GM19463 (cell line): ENCODE results near the gene SCGB1A1.
"Not testable (repeated sequence)": the region's sequence is repeated elsewhere in the genome, so short reads cannot be mapped to it uniquely, and the experiment has no call there.

Source experiments
- ATAC-seq: cut with Tn5 transposase; IDR thresholded peaks from one replicate; pipeline ENCODE4 v1.9.1; 2021; ENCODE audit warnings: mild to moderate bottlenecking, moderate library complexity; ENCODE audit not compliant: unreplicated experiment

SCGB1A1 gene

GRCh38 chr11:62418733-62419132, at the start of gene SCGB1A1:
Gene SCGB1A1, plus strand, starts transcription at chr11:62419033. Its CDS starts 63 bp downstream, at chr11:62419096.
- no peak for ATAC-seq

GRCh38 chr11:62370743-62371440, 47.9 kb upstream of the SCGB1A1 start:
- no peak for ATAC-seq

GRCh38 chr11:62372871-62373270, 46.0 kb upstream of the SCGB1A1 start:
- no peak for ATAC-seq

- no peak for ATAC-seq
Measured at GRCh38 chr11:62373464-62374119, 45.2 kb upstream of the SCGB1A1 start.

- no peak for ATAC-seq
Measured at GRCh38 chr11:62374801-62375200, 44.0 kb upstream of the SCGB1A1 start.

GRCh38 chr11:62378459-62379063, 40.3 kb upstream of the SCGB1A1 start:
- not testable (repeated sequence) for ATAC-seq

GRCh38 chr11:62379586-62379985, 39.2 kb upstream of the SCGB1A1 start:
- ATAC-seq: not testable (repeated sequence)

GRCh38 chr11:62380821-62381245, 38.0 kb upstream of the SCGB1A1 start:
- not testable (repeated sequence) for ATAC-seq

- ATAC-seq: no peak
Measured at GRCh38 chr11:62383822-62384221, 35.0 kb upstream of the SCGB1A1 start.

- ATAC-seq: not testable (repeated sequence)
Measured at GRCh38 chr11:62386083-62386482, 32.8 kb upstream of the SCGB1A1 start.

GRCh38 chr11:62387381-62387780, 31.5 kb upstream of the SCGB1A1 start:
- no peak for ATAC-seq

GRCh38 chr11:62388999-62389398, 29.8 kb upstream of the SCGB1A1 start:
- ATAC-seq: no peak

- no peak for ATAC-seq
Measured at GRCh38 chr11:62390237-62390636, 28.6 kb upstream of the SCGB1A1 start.

GRCh38 chr11:62390722-62391121, 28.1 kb upstream of the SCGB1A1 start:
- ATAC-seq: no peak

- no peak for ATAC-seq
Measured at GRCh38 chr11:62391642-62392425, 27.0 kb upstream of the SCGB1A1 start.

- no peak for ATAC-seq
Measured at GRCh38 chr11:62392506-62392905, 26.3 kb upstream of the SCGB1A1 start.

GRCh38 chr11:62393061-62393611, 25.7 kb upstream of the SCGB1A1 start:
- ATAC-seq: no peak

GRCh38 chr11:62393735-62394134, 25.1 kb upstream of the SCGB1A1 start:
- no peak for ATAC-seq

GRCh38 chr11:62394825-62395538, 23.9 kb upstream of the SCGB1A1 start:
- ATAC-seq: no peak

GRCh38 chr11:62395885-62396551, 22.8 kb upstream of the SCGB1A1 start:
- ATAC-seq: no peak
